Epithelial cell of proximal tubule (primary cell): ENCODE results near the gene RBM47. TPM values are rescaled to one million over a fixed set of nuclear protein-coding genes. Genes with fewer than 3 reads are reported as not detected.

Experiments
- DNase-seq: peaks from one replicate; pipeline ENCODE4 v3.0.0-alpha.2; 2011; ENCODE audit warnings: low read depth
- H3K4me3 ChIP-seq: 2 replicates; pipeline ENCODE4 v1.5.1; 2011; ENCODE audit warnings: low read depth, mild to moderate bottlenecking, low read length
- CTCF ChIP-seq: conservative IDR thresholded peaks from 2 replicates; pipeline ENCODE4 v1.5.1; 2012; ENCODE audit warnings: low read depth, mild to moderate bottlenecking, low read length
- total RNA-seq: library from RNA; depleted of rRNA; stranded (reverse); fragments of >200 nt; gene quantifications from 2 replicates; pipeline ENCODE4 v1.2.3, GENCODE V29; 2015

The RBM47 gene
- total RNA-seq, 1 donor from 2014 or later = 42.9 TPM

- H3K4me3 ChIP-seq = peak overlapping the region; percentile 67
- no peak for TF ChIP-seq CTCF
- no peak for DNase-seq
Observed at GRCh38 chr4:40626183-40626990, 3.3 kb downstream of the RBM47 start.

- TF ChIP-seq CTCF = no peak
- no peak overlapping the region for H3K4me3 ChIP-seq
- DNase-seq = no peak
Observed at GRCh38 chr4:40623707-40624106, 6.0 kb downstream of the RBM47 start.

GRCh38 chr4:40622913-40623312 is 6.8 kb downstream of the RBM47 start:
- no peak for TF ChIP-seq CTCF
- no peak for DNase-seq

GRCh38 chr4:40621592-40622512 is 7.8 kb downstream of the RBM47 start:
- H3K4me3 ChIP-seq = no peak overlapping the region
- TF ChIP-seq CTCF = no peak
- DNase-seq = peak; percentile 89

More at GRCh38 chr4:40622913-40623312, 6.8 kb downstream of the RBM47 start:
- no peak overlapping the region for H3K4me3 ChIP-seq

GRCh38 chr4:40621229-40621591 is 8.5 kb downstream of the RBM47 start:
- DNase-seq = no peak
- H3K4me3 ChIP-seq = no peak overlapping the region
- no peak for TF ChIP-seq CTCF

- DNase-seq = no peak
- H3K4me3 ChIP-seq = no peak overlapping the region
- TF ChIP-seq CTCF = no peak
Observed at GRCh38 chr4:40619600-40619999, 10.1 kb downstream of the RBM47 start.
